ENCODE measurements around the gene PSIP1.

PSIP1 gene

DNA sequence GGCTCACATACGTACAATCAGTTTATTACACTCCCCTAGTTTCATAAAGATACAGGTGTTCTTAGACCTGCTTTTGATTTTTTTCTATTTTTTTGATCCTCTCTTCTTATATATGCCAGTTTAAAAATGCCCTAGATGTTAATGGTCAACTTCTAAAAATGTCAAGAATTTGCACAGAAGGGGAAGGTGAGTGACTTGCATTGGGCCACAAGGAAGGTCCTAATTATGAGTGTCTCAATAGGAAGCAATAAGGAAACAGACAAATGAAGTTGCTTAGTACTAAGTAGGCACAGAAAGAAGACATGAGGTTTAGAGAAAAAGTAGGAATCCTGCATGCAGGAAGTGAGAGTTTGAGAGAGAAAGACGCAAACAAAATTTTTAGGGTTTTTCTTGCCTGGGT is 38.8 kb upstream of the PSIP1 start:
- Histone ChIP-seq H3K9ac (ENCODE audit: low read depth, low read length, poor library complexity, severe bottlenecking) (no peak overlapping the region), H4K20me1 (ENCODE audit: insufficient read depth, low read length, poor library complexity, severe bottlenecking) (no peaks in the 10 kb centered on the region), H2AFZ (ENCODE audit: low read length) (no peak overlapping the region; the same call in 1 of the 2 replicates), H3K9me2 (replicated peaks; ENCODE audit: low read depth, low read length) (no peaks in the 10 kb centered on the region), H3K4me3 (ENCODE audit: low read length, poor library complexity, severe bottlenecking) (no peak overlapping the region), H3K79me2 (ENCODE audit: insufficient read depth, low read length) (peaks cover 5% of the 10 kb centered on the region), H3K9me3 (ENCODE audit: insufficient read depth, low read depth, low read length) (no peaks in the 10 kb centered on the region), H3F3A (ENCODE audit: low read depth) (0 out of 2 replicates have a peak, but pooled peaks cover 2% of the 10 kb centered on the region), H3K4me1 (ENCODE audit: insufficient read depth, low read length, poor library complexity, severe bottlenecking) (peaks cover 10% of the 10 kb centered on the region), H3K4me2 (ENCODE audit: low read depth, low read length, poor library complexity, severe bottlenecking) (no peak overlapping the region), H3K36me3 (ENCODE audit: insufficient read depth, low read length) (no peaks in the 10 kb centered on the region), H3K27me3 (ENCODE audit: insufficient read depth, low read length, poor library complexity, severe bottlenecking) (no peaks in the 10 kb centered on the region)
- TF ChIP-seq, protein P1, sequence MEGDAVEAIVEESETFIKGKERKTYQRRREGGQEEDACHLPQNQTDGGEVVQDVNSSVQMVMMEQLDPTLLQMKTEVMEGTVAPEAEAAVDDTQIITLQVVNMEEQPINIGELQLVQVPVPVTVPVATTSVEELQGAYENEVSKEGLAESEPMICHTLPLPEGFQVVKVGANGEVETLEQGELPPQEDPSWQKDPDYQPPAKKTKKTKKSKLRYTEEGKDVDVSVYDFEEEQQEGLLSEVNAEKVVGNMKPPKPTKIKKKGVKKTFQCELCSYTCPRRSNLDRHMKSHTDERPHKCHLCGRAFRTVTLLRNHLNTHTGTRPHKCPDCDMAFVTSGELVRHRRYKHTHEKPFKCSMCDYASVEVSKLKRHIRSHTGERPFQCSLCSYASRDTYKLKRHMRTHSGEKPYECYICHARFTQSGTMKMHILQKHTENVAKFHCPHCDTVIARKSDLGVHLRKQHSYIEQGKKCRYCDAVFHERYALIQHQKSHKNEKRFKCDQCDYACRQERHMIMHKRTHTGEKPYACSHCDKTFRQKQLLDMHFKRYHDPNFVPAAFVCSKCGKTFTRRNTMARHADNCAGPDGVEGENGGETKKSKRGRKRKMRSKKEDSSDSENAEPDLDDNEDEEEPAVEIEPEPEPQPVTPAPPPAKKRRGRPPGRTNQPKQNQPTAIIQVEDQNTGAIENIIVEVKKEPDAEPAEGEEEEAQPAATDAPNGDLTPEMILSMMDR (conservative IDR thresholded peaks at IDR 0.05; ENCODE audit: low read length), result no peak

DNA sequence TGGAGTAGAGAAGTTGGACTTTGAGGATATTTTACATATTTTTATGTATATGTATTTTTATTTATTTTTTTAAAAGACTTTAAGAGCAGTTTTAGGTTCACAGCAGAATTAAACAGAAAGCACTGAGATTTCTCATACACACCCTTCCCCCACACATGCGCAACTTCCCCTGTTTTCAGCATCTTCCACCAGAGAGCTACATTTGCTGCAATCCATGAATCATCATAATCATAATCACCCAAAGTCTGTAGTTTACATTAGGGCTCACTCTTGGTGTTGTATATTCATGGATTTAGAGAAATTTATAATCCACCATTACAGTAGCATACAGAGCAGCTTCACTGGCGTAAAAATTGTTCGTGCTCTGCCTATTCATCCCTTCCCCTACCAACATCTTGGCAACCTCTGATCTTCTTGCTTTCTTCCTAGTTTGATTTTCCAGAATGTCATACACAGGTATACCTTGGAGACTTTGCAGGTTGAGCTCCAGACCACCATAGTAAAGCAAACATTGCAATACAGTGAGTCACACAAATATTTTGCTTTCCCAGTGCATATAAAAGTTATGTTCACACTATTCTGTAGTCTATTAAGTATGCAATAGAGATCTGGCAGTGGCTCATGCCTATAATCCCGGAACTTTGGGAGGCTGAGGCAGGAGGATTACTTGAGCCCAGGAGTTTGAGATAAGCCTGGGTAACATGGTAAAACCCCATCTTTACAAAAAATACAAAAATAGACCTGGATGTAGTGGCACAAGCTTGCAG is 32.5 kb upstream of the PSIP1 start:
- no peaks in the 10 kb centered on the region for H3F3A ChIP-seq (ENCODE audit: low read depth)
- H3K79me2 ChIP-seq (ENCODE audit: insufficient read depth, low read length), result no peaks in the 10 kb centered on the region
- no peak for TF ChIP-seq EZH2phosphoT487 (IDR thresholded peaks at IDR 0.05; ENCODE audit: borderline replicate concordance)
- TF ChIP-seq, protein P1 (conservative IDR thresholded peaks at IDR 0.05; ENCODE audit: low read length), result no peak
- no peaks in the 10 kb centered on the region for H3K9me3 ChIP-seq (ENCODE audit: insufficient read depth, low read depth, low read length)
- no peaks in the 10 kb centered on the region for H3K4me1 ChIP-seq (ENCODE audit: insufficient read depth, low read length, poor library complexity, severe bottlenecking)
- H3K4me3 ChIP-seq (ENCODE audit: low read length, poor library complexity, severe bottlenecking), result no peak overlapping the region
- no peaks in the 10 kb centered on the region for H4K20me1 ChIP-seq (ENCODE audit: insufficient read depth, low read length, poor library complexity, severe bottlenecking)
- H3K9ac ChIP-seq (ENCODE audit: low read depth, low read length, poor library complexity, severe bottlenecking), result no peak overlapping the region
- H3K27me3 ChIP-seq (ENCODE audit: insufficient read depth, low read length, poor library complexity, severe bottlenecking), result no peaks in the 10 kb centered on the region
- H3K9me2 ChIP-seq (replicated peaks; ENCODE audit: low read depth, low read length), result no peaks in the 10 kb centered on the region
- no peak overlapping the region for H3K4me2 ChIP-seq (ENCODE audit: low read depth, low read length, poor library complexity, severe bottlenecking)
- no peaks in the 10 kb centered on the region for H3K36me3 ChIP-seq (ENCODE audit: insufficient read depth, low read length)
- H2AFZ ChIP-seq (ENCODE audit: low read length), result no peak overlapping the region

DNA sequence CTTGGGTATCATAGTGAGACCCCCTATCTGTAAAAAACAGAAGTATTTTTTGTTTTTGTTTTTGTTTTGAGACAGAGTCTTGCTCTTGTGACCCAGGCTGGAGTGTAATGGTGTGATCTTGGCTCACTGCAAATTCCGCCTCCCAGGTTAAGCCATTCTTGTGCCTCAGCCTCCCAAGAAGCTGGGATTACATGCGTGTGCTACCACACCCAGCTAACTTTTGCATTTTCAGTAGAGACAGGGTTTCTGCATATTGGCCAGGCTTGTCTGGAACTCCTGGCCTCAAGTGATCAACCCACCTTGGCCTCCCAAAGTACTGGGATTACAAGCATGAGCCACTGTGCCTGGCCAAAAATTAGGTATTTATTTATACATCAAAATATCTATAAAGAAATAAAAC is 31.9 kb upstream of the PSIP1 start:
- no peak for TF ChIP-seq EZH2phosphoT487 (IDR thresholded peaks at IDR 0.05; ENCODE audit: borderline replicate concordance)
- TF ChIP-seq, protein P1 (conservative IDR thresholded peaks at IDR 0.05; ENCODE audit: low read length), result no peak
- Histone ChIP-seq H2AFZ (ENCODE audit: low read length) (no peak overlapping the region), H3K79me2 (ENCODE audit: insufficient read depth, low read length) (no peaks in the 10 kb centered on the region), H3K9ac (ENCODE audit: low read depth, low read length, poor library complexity, severe bottlenecking) (no peak overlapping the region), H3K36me3 (ENCODE audit: insufficient read depth, low read length) (no peaks in the 10 kb centered on the region), H3K4me2 (ENCODE audit: low read depth, low read length, poor library complexity, severe bottlenecking) (no peak overlapping the region), H3K9me2 (replicated peaks; ENCODE audit: low read depth, low read length) (no peaks in the 10 kb centered on the region), H3K9me3 (ENCODE audit: insufficient read depth, low read depth, low read length) (no peaks in the 10 kb centered on the region), H3F3A (ENCODE audit: low read depth) (no peaks in the 10 kb centered on the region), H3K27me3 (ENCODE audit: insufficient read depth, low read length, poor library complexity, severe bottlenecking) (no peaks in the 10 kb centered on the region), H4K20me1 (ENCODE audit: insufficient read depth, low read length, poor library complexity, severe bottlenecking) (no peaks in the 10 kb centered on the region), H3K4me1 (ENCODE audit: insufficient read depth, low read length, poor library complexity, severe bottlenecking) (no peaks in the 10 kb centered on the region), H3K4me3 (ENCODE audit: low read length, poor library complexity, severe bottlenecking) (no peak overlapping the region)

Data from Loucy (cell line).